ENCODE data around the gene ERAL1. TPM values are rescaled to one million over a fixed set of nuclear protein-coding genes. Genes with fewer than 3 reads are reported as not detected.

The ERAL1 gene
- total and polyA plus RNA-seq, 2 of the 13 experiments (the other 11 are each of a cell fraction or from before 2014, with no cell fraction given) = 46.9 to 72.2 TPM

DNA sequence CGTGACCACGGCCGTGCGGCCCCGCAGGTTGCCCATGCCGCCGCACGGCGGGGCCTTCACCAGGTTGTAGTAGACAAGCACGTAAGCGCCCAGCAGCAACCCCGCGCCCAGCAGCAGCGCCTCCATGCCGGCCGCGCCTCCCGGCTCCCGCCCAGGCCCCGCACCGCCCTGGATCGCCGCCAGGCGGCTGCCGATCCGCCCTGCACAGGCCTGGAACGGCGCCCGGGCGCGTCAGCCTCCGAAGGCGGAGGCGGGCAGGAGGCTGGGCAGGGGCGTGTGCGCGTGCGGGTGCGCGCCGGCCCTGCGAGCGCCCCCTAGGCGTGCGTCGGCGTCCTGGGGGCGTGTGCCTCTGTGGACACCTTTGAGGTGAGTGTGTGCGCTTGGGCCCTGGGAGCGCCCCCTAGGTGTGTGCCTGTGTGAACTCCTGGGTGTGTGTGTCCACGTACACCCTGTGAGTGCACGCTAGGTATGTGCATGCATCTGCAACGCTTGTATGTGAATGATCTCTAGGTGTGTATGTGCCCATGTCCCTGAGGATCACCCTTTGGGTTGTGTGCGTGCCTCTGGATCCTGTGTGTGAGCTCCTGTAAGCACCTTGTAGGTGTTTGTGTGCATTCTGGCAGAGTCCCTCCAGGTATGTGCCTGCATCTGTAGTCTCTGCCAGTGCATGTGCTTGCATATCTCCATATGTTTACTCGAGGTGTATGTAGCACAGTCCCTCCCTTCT, 48.2 kb downstream of the ERAL1 start, which contains the start of gene DHRS13 (continued):
- TF ChIP-seq NFE2L1 (CRISPR knock-in tag; IDR thresholded peaks at IDR 0.05; ENCODE audit: borderline replicate concordance) = no peak
- TF ChIP-seq RARA (CRISPR knock-in tag; IDR thresholded peaks at IDR 0.05) = peak; percentile 31
- TF ChIP-seq MATR3 (CRISPR knock-in tag; IDR thresholded peaks at IDR 0.05) = no peak
- TF ChIP-seq ZNF670 (CRISPR knock-in tag; IDR thresholded peaks at IDR 0.05; ENCODE audit: borderline replicate concordance) = no peak; the same call in 1 of the 2 replicates
- TF ChIP-seq HMG20B (CRISPR knock-in tag; conservative IDR thresholded peaks at IDR 0.05) = no peak
- TF ChIP-seq ZNF878 (CRISPR knock-in tag; IDR thresholded peaks at IDR 0.05) = no peak
- TF ChIP-seq SATB2 (CRISPR knock-in tag; IDR thresholded peaks at IDR 0.05) = no peak
- peak; percentile 39; the same call in 1 of the 2 replicates for TF ChIP-seq ZNF768 (CRISPR knock-in tag; IDR thresholded peaks at IDR 0.05)
- 0 out of 2 replicates have a peak, but pooled peaks have one; percentile 26 for TF ChIP-seq RFX5 (IDR thresholded peaks at IDR 0.05; ENCODE audit: low read depth, low read length)
- peak; percentile 26 for TF ChIP-seq RBM39 (IDR thresholded peaks at IDR 0.05; ENCODE audit: low read depth, low read length, poor library complexity, severe bottlenecking)
- no peak for TF ChIP-seq NKX3-1 (CRISPR knock-in tag; IDR thresholded peaks at IDR 0.05)
- TF ChIP-seq MZF1 (CRISPR knock-in tag; IDR thresholded peaks at IDR 0.05; ENCODE audit: borderline replicate concordance) = no peak
- TF ChIP-seq ZNF367 (CRISPR knock-in tag; IDR thresholded peaks at IDR 0.05; ENCODE audit: borderline replicate concordance) = no peak; the same call in 1 of the 2 replicates
- no peak for TF ChIP-seq ZNF552 (CRISPR knock-in tag; IDR thresholded peaks at IDR 0.05; ENCODE audit: borderline replicate concordance)
- no peak for TF ChIP-seq ARID2 (CRISPR knock-in tag; IDR thresholded peaks at IDR 0.05; ENCODE audit: borderline replicate concordance)
- TF ChIP-seq, protein P1, sequence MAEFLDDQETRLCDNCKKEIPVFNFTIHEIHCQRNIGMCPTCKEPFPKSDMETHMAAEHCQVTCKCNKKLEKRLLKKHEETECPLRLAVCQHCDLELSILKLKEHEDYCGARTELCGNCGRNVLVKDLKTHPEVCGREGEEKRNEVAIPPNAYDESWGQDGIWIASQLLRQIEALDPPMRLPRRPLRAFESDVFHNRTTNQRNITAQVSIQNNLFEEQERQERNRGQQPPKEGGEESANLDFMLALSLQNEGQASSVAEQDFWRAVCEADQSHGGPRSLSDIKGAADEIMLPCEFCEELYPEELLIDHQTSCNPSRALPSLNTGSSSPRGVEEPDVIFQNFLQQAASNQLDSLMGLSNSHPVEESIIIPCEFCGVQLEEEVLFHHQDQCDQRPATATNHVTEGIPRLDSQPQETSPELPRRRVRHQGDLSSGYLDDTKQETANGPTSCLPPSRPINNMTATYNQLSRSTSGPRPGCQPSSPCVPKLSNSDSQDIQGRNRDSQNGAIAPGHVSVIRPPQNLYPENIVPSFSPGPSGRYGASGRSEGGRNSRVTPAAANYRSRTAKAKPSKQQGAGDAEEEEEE (CRISPR knock-in tag; IDR thresholded peaks at IDR 0.05; ENCODE audit: borderline replicate concordance) = no peak
- TF ChIP-seq ZNF549 (CRISPR knock-in tag; IDR thresholded peaks at IDR 0.05) = no peak
- TF ChIP-seq, protein P2, sequence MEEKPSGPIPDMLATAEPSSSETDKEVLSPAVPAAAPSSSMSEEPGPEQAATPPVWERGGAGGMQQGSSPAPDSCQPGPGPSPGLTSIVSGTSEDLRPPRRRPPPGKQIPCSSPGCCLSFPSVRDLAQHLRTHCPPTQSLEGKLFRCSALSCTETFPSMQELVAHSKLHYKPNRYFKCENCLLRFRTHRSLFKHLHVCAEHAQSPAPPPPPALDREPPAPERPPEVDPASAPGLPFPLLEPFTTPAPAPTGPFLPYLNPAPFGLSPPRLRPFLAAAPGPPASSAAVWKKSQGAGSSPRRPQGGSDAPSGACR (CRISPR knock-in tag; IDR thresholded peaks at IDR 0.05) = no peak
- TF ChIP-seq, protein P3, sequence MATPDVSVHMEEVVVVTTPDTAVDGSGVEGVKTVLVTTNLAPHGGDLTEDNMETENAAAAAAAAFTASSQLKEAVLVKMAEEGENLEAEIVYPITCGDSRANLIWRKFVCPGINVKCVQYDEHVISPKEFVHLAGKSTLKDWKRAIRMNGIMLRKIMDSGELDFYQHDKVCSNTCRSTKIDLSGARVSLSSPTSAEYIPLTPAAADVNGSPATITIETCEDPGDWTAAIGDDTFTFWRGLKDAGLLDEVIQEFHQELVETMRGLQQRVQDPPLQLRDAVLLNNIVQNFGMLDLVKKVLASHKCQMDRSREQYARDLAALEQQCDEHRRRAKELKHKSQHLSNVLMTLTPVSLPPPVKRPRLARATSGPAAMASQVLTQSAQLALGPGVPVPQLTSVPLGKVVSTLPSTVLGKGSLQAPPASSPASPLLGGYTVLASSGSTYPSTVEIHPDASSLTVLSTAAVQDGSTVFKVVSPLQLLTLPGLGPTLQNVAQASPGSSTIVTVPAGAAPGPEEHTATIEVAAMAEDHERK (CRISPR knock-in tag; IDR thresholded peaks at IDR 0.05; ENCODE audit: low read depth) = peak; percentile 83
- peak; percentile 86 for TF ChIP-seq SP4 (CRISPR knock-in tag; IDR thresholded peaks at IDR 0.05)
- TF ChIP-seq RAD51 (IDR thresholded peaks at IDR 0.05; ENCODE audit: borderline replicate concordance) = no peak
- no peak for TF ChIP-seq ZNF333 (CRISPR knock-in tag; IDR thresholded peaks at IDR 0.05; ENCODE audit: borderline replicate concordance)
- TF ChIP-seq, protein P4, sequence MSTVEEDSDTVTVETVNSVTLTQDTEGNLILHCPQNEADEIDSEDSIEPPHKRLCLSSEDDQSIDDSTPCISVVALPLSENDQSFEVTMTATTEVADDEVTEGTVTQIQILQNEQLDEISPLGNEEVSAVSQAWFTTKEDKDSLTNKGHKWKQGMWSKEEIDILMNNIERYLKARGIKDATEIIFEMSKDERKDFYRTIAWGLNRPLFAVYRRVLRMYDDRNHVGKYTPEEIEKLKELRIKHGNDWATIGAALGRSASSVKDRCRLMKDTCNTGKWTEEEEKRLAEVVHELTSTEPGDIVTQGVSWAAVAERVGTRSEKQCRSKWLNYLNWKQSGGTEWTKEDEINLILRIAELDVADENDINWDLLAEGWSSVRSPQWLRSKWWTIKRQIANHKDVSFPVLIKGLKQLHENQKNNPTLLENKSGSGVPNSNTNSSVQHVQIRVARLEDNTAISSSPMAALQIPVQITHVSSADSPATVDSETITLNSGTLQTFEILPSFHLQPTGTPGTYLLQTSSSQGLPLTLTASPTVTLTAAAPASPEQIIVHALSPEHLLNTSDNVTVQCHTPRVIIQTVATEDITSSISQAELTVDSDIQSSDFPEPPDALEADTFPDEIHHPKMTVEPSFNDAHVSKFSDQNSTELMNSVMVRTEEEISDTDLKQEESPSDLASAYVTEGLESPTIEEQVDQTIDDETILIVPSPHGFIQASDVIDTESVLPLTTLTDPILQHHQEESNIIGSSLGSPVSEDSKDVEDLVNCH (CRISPR knock-in tag; IDR thresholded peaks at IDR 0.05) = peak; percentile 90; the same call in 1 of the 2 replicates
- TF ChIP-seq PHB2 (IDR thresholded peaks at IDR 0.05; ENCODE audit: partially characterized antibody) = no peak

All from HepG2 (cell line).